Glomerular visceral epithelial cell (primary cell): Measurements from ENCODE around the gene NLRC3.
"Not testable (repeated sequence)": the region's sequence is repeated elsewhere in the genome, so short reads cannot be mapped to it uniquely, and the experiment has no call there.

Experiments
- DNase-seq: peaks from one replicate; pipeline ENCODE4 v3.0.0-alpha.2; 2016; ENCODE audit errors: extremely low spot score

NLRC3 gene

GRCh38 chr16:3513892-3514583 lies 63.2 kb downstream of the NLRC3 start:
- DNase-seq: no peak

- DNase-seq: no peak
These were observed 65.7 kb downstream of the NLRC3 start for GRCh38 chr16:3511286-3512180.

- no peak for DNase-seq
These were observed 66.8 kb downstream of the NLRC3 start for GRCh38 chr16:3510416-3510815.

GRCh38 chr16:3509470-3509928 lies 67.7 kb downstream of the NLRC3 start:
- peak; percentile 29 for DNase-seq

GRCh38 chr16:3508736-3509135 lies 68.5 kb downstream of the NLRC3 start:
- no peak for DNase-seq

GRCh38 chr16:3503523-3503922 lies 73.7 kb downstream of the NLRC3 start:
- DNase-seq: no peak

- no peak for DNase-seq
These were observed 75.3 kb downstream of the NLRC3 start for GRCh38 chr16:3501783-3502400.

GRCh38 chr16:3501412-3501761 lies 75.8 kb downstream of the NLRC3 start:
- not testable (repeated sequence) for DNase-seq

GRCh38 chr16:3498988-3499387 lies 78.2 kb downstream of the NLRC3 start:
- no peak for DNase-seq

- no peak for DNase-seq
These were observed 79.4 kb downstream of the NLRC3 start for GRCh38 chr16:3497771-3498170.

- DNase-seq: no peak
These were observed 80.8 kb downstream of the NLRC3 start for GRCh38 chr16:3496386-3496785.

GRCh38 chr16:3495176-3495575 lies 82.0 kb downstream of the NLRC3 start, which contains the start of gene C16orf90:
C16orf90 (minus strand) TSS chr16:3495489; CDS start chr16:3495421, 68 bp downstream.
- no peak for DNase-seq

- DNase-seq: no peak
These were observed 82.7 kb downstream of the NLRC3 start for GRCh38 chr16:3494386-3494973.

- DNase-seq: no peak
These were observed 84.8 kb downstream of the NLRC3 start for GRCh38 chr16:3492356-3492755.

- no peak for DNase-seq
These were observed 86.1 kb downstream of the NLRC3 start for GRCh38 chr16:3490911-3491629.
